ENCODE data around the gene TMEM17. TPM values are rescaled to one million over a fixed set of nuclear protein-coding genes. Genes with fewer than 3 reads are reported as not detected.
A peak's percentile ranks its signal among the peaks of the same experiment; 100 is the strongest.

The TMEM17 gene
- total and polyA plus RNA-seq, 9 of the 15 experiments (the other 6 are each of a cell fraction or from before 2014, with no cell fraction given): 0.58 to 2.2 (median 1.2) TPM

GRCh38 chr2:62462211-62462610 is 43.8 kb downstream of the TMEM17 start (continued):
- TF ChIP-seq, protein P1, sequence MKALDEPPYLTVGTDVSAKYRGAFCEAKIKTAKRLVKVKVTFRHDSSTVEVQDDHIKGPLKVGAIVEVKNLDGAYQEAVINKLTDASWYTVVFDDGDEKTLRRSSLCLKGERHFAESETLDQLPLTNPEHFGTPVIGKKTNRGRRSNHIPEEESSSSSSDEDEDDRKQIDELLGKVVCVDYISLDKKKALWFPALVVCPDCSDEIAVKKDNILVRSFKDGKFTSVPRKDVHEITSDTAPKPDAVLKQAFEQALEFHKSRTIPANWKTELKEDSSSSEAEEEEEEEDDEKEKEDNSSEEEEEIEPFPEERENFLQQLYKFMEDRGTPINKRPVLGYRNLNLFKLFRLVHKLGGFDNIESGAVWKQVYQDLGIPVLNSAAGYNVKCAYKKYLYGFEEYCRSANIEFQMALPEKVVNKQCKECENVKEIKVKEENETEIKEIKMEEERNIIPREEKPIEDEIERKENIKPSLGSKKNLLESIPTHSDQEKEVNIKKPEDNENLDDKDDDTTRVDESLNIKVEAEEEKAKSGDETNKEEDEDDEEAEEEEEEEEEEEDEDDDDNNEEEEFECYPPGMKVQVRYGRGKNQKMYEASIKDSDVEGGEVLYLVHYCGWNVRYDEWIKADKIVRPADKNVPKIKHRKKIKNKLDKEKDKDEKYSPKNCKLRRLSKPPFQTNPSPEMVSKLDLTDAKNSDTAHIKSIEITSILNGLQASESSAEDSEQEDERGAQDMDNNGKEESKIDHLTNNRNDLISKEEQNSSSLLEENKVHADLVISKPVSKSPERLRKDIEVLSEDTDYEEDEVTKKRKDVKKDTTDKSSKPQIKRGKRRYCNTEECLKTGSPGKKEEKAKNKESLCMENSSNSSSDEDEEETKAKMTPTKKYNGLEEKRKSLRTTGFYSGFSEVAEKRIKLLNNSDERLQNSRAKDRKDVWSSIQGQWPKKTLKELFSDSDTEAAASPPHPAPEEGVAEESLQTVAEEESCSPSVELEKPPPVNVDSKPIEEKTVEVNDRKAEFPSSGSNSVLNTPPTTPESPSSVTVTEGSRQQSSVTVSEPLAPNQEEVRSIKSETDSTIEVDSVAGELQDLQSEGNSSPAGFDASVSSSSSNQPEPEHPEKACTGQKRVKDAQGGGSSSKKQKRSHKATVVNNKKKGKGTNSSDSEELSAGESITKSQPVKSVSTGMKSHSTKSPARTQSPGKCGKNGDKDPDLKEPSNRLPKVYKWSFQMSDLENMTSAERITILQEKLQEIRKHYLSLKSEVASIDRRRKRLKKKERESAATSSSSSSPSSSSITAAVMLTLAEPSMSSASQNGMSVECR (CRISPR knock-in tag; IDR thresholded peaks at IDR 0.05): no peak

- peaks cover 0 to 10% of the 10 kb centered on the region in 2 experiments; a peak in 3 of 5 replicates for H3K4me1 ChIP-seq (replicated peaks in 1 of 2; ENCODE audit: control insufficient read depth in 2 of 2, insufficient read depth in 2 of 2, low read length in 2 of 2)
- in situ Hi-C loops (cut with MboI) (no loop called here), intact Hi-C loops (cut with micrococcal nuclease) (no loop called here)
- H3K4me2 ChIP-seq (ENCODE audit: insufficient read depth, low read length): no peak overlapping the region
- H3K36me3 ChIP-seq (ENCODE audit: control insufficient read depth, insufficient read depth, low read length): no peaks in the 10 kb centered on the region
- DNase-seq (ENCODE audit: extremely low read depth in 1 of 4, low spot score in 3 of 4): no peak
- H3K9ac ChIP-seq (ENCODE audit: insufficient read depth in 1 of 2, low read depth in 2 of 2, low read length in 2 of 2): peak overlapping the region in 1 of 2 experiments; percentile 23; a peak in 1 of 4 replicates
- FAIRE-seq: no peak
- H3K9me3 ChIP-seq (replicated peaks; ENCODE audit: control insufficient read depth, insufficient read depth, low read depth, low read length): no peaks in the 10 kb centered on the region
- no TSS peak for BruUV-seq (replicated peaks)
- 24% methylated on average over 4 of the region's 4 CpGs for WGBS (ENCODE audit: insufficient coverage, low coverage, missing lambda C conversion rate)
- POLR2A ChIA-PET: interaction anchor here (1.0 kb wide), 1 partner anchor 20 kb away, joined by 5 read pairs; no protein-coding TSS in a partner anchor
- CTCF ChIA-PET (ENCODE audit: low intra/inter-chr PET ratio): no interaction called here
- no peak overlapping the region for H2AFZ ChIP-seq (ENCODE audit: low read depth, low read length)
- no peaks in the 10 kb centered on the region for H4K20me1 ChIP-seq (replicated peaks; ENCODE audit: control insufficient read depth, insufficient read depth, low read length)
- H3K27ac ChIP-seq (ENCODE audit: extremely low read depth, low read depth, low read length): no peak overlapping the region
- H3K79me2 ChIP-seq (ENCODE audit: control insufficient read depth, insufficient read depth, low read length): no peaks in the 10 kb centered on the region
- no peak overlapping the region for H3K4me3 ChIP-seq
- peaks cover 0 to 2% of the 10 kb centered on the region in 2 experiments; a peak in 1 of 5 replicates for H3K27me3 ChIP-seq (ENCODE audit: control insufficient read depth in 2 of 2, insufficient read depth in 2 of 2, low read length in 2 of 2)
- no peaks in the 10 kb centered on the region for H3K9me1 ChIP-seq (ENCODE audit: control insufficient read depth, insufficient read depth, low read length)
- ATAC-seq: no peak
- TF ChIP-seq, protein P2, sequence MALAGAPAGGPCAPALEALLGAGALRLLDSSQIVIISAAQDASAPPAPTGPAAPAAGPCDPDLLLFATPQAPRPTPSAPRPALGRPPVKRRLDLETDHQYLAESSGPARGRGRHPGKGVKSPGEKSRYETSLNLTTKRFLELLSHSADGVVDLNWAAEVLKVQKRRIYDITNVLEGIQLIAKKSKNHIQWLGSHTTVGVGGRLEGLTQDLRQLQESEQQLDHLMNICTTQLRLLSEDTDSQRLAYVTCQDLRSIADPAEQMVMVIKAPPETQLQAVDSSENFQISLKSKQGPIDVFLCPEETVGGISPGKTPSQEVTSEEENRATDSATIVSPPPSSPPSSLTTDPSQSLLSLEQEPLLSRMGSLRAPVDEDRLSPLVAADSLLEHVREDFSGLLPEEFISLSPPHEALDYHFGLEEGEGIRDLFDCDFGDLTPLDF (CRISPR knock-in tag; IDR thresholded peaks at IDR 0.05): no peak
- TF ChIP-seq BCLAF1 (IDR thresholded peaks at IDR 0.05; ENCODE audit: borderline replicate concordance in 1 of 2, control insufficient read depth in 1 of 2, low read depth in 2 of 2, low read length in 1 of 2) (no peak), ZNF764 (CRISPR knock-in tag; IDR thresholded peaks at IDR 0.05; ENCODE audit: low read depth) (no peak), KDM2B (CRISPR knock-in tag; IDR thresholded peaks at IDR 0.05) (no peak), TRIM24 (IDR thresholded peaks at IDR 0.05) (no peak), GATAD2B (IDR thresholded peaks at IDR 0.05; ENCODE audit: borderline replicate concordance) (no peak), ZNF583 (CRISPR knock-in tag; IDR thresholded peaks at IDR 0.05) (no peak), ZNF75A (CRISPR knock-in tag; IDR thresholded peaks at IDR 0.05) (no peak), HNRNPK (IDR thresholded peaks at IDR 0.05; ENCODE audit: low read depth, low read length, poor library complexity, severe bottlenecking) (no peak), CREB1 (IDR thresholded peaks at IDR 0.05) (no peak), CREB1 (CRISPR knock-in tag; IDR thresholded peaks at IDR 0.05) (no peak), FOXK1 (CRISPR knock-in tag; IDR thresholded peaks at IDR 0.05; ENCODE audit: borderline replicate concordance) (no peak)
These were observed 44.3 kb downstream of the TMEM17 start for GRCh38 chr2:62461707-62462106.
